ENCODE results near the gene DUSP15.
"Not testable (repeated sequence)": the region's sequence is repeated elsewhere in the genome, so short reads cannot be mapped to it uniquely, and the experiment has no call there.

DUSP15 gene, protein sequence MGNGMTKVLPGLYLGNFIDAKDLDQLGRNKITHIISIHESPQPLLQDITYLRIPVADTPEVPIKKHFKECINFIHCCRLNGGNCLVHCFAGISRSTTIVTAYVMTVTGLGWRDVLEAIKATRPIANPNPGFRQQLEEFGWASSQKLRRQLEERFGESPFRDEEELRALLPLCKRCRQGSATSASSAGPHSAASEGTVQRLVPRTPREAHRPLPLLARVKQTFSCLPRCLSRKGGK

GRCh38 chr20:31869942-31870725, at the start of gene DUSP15, which contains the start of gene TTLL9:
DUSP15 (minus strand) TSS chr20:31870527; CDS start chr20:31870337, 190 bp downstream.
TTLL9 (plus strand) TSS chr20:31870634; CDS start chr20:31871127, 493 bp downstream.
- no peak for DNase-seq

DNA sequence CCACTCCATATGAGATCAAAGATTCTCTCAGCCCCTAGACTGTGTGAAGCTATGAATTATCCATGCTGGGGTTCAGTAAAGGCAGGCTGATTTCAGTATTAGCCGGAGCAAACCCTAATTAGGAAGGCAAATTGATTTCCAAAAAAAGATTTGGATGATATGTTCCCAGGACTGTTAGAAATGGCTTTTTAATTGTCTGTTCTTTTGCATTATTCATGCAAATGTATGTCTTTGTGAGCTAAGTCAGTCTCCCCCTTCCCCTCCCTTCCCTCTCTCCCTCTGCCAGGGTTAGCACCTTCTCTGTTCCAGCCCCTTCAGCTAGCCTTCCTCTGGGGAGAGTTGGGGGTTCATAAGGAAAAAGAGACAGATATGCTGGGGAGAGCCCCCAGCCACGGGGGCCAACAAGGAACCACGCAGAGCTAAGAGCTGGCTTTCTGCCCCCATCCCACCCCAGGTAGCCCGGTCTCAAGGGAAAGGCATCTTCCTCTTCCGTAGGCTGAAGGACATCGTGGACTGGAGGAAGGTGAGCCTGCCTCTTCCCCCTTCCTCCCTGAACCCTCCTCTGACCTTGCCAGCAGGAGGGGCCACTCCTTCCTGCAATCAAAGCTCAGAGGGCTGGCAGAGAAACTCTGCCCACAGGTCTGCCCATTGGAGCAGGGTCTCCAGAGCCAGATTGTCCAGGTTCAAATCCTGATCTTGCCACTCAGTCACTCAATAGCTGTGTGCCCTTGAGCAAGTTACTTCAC, 49.3 kb upstream of the DUSP15 start:
- DNase-seq = no peak

DNA sequence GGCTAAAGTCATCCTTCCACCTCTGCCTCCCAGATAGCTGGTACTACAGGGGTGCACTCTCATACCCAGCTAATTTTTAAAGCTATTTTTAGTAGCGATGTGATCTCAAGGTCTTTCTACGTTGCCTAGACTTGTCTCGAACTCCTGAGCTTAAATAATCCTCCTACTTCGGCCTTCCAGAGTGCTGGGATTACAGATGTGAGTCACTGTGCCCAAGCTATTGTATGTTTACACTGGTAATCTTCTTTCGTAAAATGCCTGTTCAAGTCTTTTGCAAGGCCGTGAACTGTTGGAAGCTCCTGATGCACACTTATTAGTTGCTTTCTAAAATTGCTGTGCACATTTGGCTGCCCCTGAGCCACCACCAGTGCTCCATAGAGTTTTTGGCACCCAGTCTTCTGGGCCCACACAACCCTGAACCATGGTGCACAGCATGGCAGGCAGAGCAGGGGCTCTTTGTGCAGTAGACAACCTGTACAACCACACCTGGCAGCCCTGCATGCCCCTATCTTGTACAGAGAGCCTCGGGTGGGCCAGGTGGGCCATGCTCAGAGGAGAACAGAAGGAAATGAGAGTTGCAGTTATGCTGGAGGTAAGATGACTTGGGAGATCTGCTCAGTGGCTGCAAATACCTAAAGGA, 48.3 kb upstream of the DUSP15 start:
- DNase-seq = no peak

DNA sequence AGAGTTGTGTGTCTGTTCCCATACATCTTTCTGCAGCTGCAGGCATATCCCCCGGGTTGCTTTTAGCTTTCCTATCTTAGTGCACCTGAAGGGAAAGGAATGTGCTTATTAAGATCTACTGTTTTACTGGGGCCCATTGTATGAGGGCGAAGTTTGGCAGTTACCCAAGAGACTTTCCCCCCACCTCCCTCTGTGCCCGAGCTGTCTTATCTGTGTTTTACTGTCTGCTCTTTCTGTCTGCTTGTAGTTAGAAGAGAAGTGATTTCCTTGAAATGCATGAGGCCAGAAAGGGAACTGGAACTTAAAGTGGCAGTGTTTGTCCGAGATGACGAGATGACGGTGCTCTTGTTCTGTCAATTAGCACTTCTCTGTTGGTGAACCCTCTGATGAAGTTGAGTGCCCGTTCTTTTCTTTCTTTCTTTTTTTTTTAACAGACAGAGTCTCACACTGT, 47.7 kb upstream of the DUSP15 start:
- DNase-seq = not testable (repeated sequence)

DNA sequence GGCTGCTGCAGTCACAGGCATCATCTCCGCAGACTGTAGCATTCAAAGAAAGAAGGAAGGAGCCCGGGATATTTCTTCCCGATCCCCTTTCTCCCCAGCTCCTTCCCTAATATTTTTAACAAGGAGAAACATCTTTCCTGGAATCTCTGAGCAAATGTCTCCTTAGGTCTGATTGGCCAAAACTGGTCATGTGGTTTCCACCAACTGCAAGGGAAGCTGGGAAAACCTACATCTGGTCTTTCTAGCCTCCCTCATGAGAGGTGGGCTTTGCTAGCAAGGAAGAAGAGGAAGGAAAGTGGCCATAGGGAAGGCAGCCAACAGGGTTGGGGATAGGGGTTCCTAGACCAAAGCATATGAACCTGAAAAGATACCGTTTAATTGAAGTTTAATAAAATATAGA, 46.4 kb upstream of the DUSP15 start:
- DNase-seq = no peak

- DNase-seq = no peak
Observed at GRCh38 chr20:31915491-31916280, 45.4 kb upstream of the DUSP15 start.

DNA sequence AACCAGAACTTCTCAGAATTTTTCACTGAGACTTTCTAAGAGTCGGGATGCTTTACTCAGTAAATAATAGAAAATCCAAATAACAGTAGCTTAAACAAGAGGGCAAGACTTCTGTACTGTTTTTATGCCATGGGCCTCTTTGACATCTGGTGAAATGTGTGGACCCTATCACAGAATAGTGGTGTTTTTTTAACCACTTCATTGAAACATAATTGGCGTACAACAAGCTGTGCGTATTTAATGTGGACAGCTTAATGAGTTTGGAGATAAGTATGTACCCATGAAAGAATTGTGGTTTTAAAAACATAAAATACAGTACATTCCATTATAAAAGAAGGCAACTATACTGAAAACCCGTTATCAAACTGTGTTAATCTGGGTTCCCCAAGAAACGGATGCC, 43.8 kb upstream of the DUSP15 start:
- DNase-seq = no peak

GRCh38 chr20:31913431-31914157, 43.3 kb upstream of the DUSP15 start:
- DNase-seq = no peak

GRCh38 chr20:31910071-31910803, 39.9 kb upstream of the DUSP15 start:
- no peak for DNase-seq

DNA sequence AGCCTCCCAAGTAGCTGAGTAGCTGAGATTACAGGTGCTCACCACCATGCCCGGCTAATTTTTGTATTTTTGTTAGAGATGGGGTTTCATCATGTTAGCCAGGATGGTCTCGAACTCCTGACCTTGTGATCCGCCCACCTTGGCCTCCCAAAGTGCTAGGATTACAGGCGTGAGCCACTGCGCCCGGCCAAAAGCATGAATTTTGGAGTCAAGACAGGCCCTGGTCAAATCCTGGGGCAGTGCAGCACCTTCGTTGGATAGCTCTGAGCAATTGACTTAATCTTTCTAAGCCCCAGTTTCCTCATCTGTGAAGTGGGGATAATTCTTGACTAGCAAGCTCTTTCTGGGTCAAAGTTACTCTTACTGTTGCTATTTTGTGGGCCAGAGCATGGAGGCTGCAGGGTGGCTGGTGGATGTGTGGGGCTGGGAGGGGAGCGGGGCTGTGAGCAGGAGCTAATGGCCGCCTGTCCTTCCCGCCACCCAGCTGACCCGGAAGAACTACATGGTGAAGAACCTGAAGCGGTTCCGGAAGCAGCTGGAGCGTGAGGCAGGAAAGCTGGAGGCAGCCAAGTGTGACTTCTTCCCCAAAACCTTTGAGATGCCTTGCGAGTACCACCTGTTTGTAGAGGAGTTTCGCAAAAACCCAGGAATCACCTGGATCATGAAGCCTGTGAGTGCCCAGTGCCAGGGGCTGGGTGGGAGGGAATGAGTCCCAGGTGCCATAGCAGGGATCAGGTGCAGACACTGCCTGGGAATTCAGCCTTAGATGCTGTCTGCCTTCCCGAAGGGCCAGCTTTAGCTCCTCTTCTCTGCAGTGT, 39.1 kb upstream of the DUSP15 start:
- no peak for DNase-seq

- no peak for DNase-seq
Observed at GRCh38 chr20:31908424-31908823, 38.1 kb upstream of the DUSP15 start.

DNA sequence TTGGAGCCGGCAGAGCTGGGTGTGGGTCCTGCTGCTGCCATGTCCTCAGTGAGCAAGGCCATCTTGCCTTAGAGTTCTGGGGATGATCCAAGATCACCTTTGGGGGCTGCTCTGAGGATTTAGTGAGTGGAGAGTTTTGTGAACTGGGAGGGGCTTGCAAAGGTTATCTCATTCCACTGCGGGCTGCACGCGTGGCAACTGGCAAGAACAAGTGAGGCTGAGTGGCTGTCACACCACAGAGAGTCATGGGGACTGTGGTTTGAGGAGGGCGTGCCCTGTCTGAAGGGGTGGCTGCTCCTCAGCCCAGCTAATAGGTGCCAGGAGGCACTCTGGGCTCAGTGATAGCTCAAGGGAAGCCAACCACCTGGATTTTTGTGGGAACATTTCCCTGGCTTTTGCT, 37.7 kb upstream of the DUSP15 start:
- no peak for DNase-seq

DNA sequence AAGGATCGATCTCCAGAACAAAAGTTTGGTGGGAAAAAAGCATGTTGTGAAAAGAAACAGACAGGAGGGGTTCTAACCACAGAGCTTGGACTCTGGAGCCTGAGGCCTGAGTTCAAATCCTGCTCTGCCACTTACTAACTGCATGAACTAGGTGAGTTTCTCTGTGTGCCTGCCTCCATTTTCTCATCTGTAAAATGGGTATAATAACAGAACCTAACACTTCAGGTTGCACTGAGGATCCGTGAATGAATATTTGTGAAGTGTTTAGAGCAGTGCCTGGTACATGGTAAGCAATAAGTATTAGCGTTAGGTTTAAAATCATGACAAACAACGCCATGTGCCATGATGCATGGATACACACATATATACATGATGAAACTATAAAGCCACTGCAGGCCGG, 36.7 kb upstream of the DUSP15 start:
- no peak for DNase-seq

DNA sequence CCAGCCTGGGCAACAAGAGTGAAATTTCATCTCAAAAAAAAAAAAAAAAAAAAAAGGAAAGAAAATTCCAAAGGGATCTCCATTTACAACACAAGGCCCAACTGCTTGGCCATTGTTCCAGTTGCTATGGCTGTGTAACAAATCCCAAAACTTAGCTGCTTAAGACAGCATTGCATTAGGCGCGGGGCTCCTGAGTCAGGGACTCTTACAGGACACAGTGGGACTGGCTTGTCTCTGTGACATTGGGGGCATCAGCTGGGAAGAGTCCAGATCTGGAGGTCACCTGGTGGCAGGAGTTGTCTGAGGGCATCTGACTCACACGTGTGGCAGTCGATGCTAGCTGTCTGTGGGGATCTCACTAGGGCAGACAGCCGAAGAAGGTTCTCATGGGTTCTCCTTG, 35.7 kb upstream of the DUSP15 start:
- no peak for DNase-seq

- DNase-seq = no peak
Observed at GRCh38 chr20:31903627-31904386, 33.5 kb upstream of the DUSP15 start.

- DNase-seq = no peak
Observed at GRCh38 chr20:31901615-31902014, 31.3 kb upstream of the DUSP15 start.

DNA sequence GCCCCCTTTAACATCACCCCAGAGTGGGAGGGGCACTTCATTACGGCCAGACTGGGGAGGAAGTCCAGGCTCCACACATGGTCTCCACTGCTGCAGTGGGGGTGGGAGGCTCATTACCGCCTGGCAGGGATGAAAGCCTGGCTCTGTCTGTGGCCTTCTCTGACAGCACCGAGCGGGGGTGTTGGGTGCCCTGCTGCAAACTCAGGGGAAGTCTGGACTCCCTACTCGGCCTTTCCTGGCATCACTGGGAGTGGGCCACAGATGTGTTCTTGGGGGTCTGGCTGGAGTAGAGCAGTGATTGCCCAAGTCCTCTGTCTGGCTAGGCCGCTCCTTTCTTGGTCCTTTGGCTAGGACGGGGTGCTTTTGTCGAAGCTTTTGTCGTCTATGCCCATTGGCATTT, 27.2 kb upstream of the DUSP15 start:
- no peak for DNase-seq

DNA sequence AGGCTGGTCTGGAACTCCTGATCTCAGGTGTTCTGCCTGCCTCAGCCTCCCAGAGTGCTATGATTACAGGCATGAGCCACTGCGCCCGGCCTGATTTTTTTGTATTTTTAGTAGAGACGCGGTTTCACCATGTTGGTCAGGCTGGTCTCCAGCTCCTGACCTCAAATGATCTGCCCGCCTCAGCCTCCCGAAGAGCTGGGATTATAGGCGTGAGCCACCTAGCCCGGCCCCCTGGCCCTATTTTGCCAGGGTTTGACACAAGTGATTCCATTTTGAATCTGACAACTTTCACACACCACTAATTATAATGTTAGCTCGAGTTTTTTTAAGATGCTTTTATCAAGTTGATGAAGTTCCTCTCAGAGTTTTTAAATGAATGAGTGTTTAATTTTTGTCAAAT, 25.7 kb upstream of the DUSP15 start:
- no peak for DNase-seq
